Keratinocyte (primary cell): ENCODE data around the gene TTC32. TPM values are rescaled to one million over a fixed set of nuclear protein-coding genes. Genes with fewer than 3 reads are reported as not detected.
A peak's percentile ranks its signal among the peaks of the same experiment; 100 is the strongest.

ENCODE experiments used
- DNase-seq: peaks from one replicate; pipeline ENCODE4 v3.0.0-alpha.2; 2011; ENCODE audit warnings: low read depth, missing footprints, low spot score
- FAIRE-seq: peaks from 2 replicates; lab custom pipeline; 2011; peaks lifted over from hg19 to GRCh38; lab: Jason Lieb, UNC
- H2AFZ ChIP-seq: 2 replicates; pipeline ENCODE4 v1.6.0; 2012; ENCODE audit warnings: low read length, control low read depth, inconsistent platforms; ENCODE audit not compliant: control insufficient read depth
- H3K27ac ChIP-seq: 2 replicates; pipeline ENCODE4 v1.5.1; 2011; ENCODE audit warnings: low read length; ENCODE audit not compliant: control insufficient read depth, insufficient read depth
- H3K27me3 ChIP-seq: 3 replicates; pipeline ENCODE4 v1.6.0; 2011; ENCODE audit warnings: low read length; ENCODE audit not compliant: control insufficient read depth, insufficient read depth; ENCODE audit errors: extremely low read depth
- H3K36me3 ChIP-seq, 2 experiments: 2 replicates in 1 of 2; 3 replicates in 1 of 2; pipeline ENCODE4 v1.5.1; 2011; ENCODE audit warnings: low read length in 2 of 2, mild to moderate bottlenecking in 1 of 2; ENCODE audit not compliant: control insufficient read depth in 2 of 2, insufficient read depth in 2 of 2; ENCODE audit errors: extremely low read depth in 1 of 2
- H3K4me1 ChIP-seq: 3 replicates; pipeline ENCODE4 v1.5.1; 2011; ENCODE audit warnings: low read length; ENCODE audit not compliant: control insufficient read depth, insufficient read depth; ENCODE audit errors: extremely low read depth
- H3K4me2 ChIP-seq: 3 replicates; pipeline ENCODE4 v1.6.0; 2011; ENCODE audit warnings: low read depth, low read length; ENCODE audit not compliant: control insufficient read depth, insufficient read depth; ENCODE audit errors: extremely low read depth
- H3K4me3 ChIP-seq, 3 experiments: fragments of 200-600 bp in 1 of 3; sonication (generic) in 1 of 3; 2 replicates in 2 of 3; 3 replicates in 1 of 3; pipeline ENCODE4 v1.5.1; 2011 to 2016; ENCODE audit warnings: low read length in 3 of 3, mild to moderate bottlenecking in 3 of 3, control low read depth in 2 of 3, inconsistent platforms in 1 of 3, low read depth in 1 of 3, mixed read lengths in 1 of 3, mixed run types in 1 of 3, moderate library complexity in 1 of 3; ENCODE audit not compliant: control insufficient read depth in 2 of 3, insufficient read depth in 2 of 3; ENCODE audit errors: extremely low read depth in 1 of 3
- H3K79me2 ChIP-seq: 2 replicates; pipeline ENCODE4 v1.6.0; 2012; ENCODE audit warnings: low read length; ENCODE audit not compliant: control insufficient read depth, insufficient read depth
- H3K9ac ChIP-seq: 3 replicates; pipeline ENCODE4 v1.6.0; 2011; ENCODE audit warnings: low read length; ENCODE audit not compliant: control insufficient read depth, insufficient read depth; ENCODE audit errors: extremely low read depth
- H3K9me1 ChIP-seq: 3 replicates; pipeline ENCODE4 v1.6.0; 2011; ENCODE audit warnings: low read length; ENCODE audit not compliant: control insufficient read depth, insufficient read depth; ENCODE audit errors: extremely low read depth
- H3K9me3 ChIP-seq: 2 replicates; pipeline ENCODE4 v1.5.1; 2012; ENCODE audit warnings: low read depth, low read length; ENCODE audit not compliant: control insufficient read depth
- H4K20me1 ChIP-seq: 3 replicates; pipeline ENCODE4 v1.6.0; 2011; ENCODE audit warnings: low read length; ENCODE audit not compliant: control insufficient read depth, insufficient read depth; ENCODE audit errors: extremely low read depth
- CTCF ChIP-seq, 3 experiments: IDR thresholded peaks in 1 of 3; conservative IDR thresholded peaks in 1 of 3; optimal IDR thresholded peaks in 1 of 3; 2 replicates in 2 of 3; 3 replicates in 1 of 3; pipeline versions ENCODE3 to v1.5.1; 2011; ENCODE audit warnings: low read length in 3 of 3, mild to moderate bottlenecking in 3 of 3, moderate library complexity in 2 of 3, control low read depth in 1 of 3, inconsistent platforms in 1 of 3; ENCODE audit not compliant: insufficient read depth in 2 of 3; ENCODE audit errors: extremely low read depth in 1 of 3
- EZH2 ChIP-seq: IDR thresholded peaks from one replicate; pipeline ENCODE4 v1.6.1; 2012; ENCODE audit warnings: inconsistent platforms, mild to moderate bottlenecking, low read length, moderate library complexity
- dilution Hi-C: fragments of 300-500 bp; cut with MboI; formaldehyde crosslinking; loops from one replicate; pipeline ENCODE4 v1.7.0; 2020; ENCODE audit warnings: low sequenced_read_pairs; ENCODE audit not compliant: extremely low pct_ligation_motif_present
- polyA plus RNA-seq, 5 experiments: library from polyadenylated mRNA; depleted of rRNA in 3 of 5; stranded (reverse) in 3 of 5; stranded (forward) in 1 of 5; unstranded in 1 of 5; fragments of >200 nt; gene quantifications; 1 replicate in 1 of 5; 2 replicates in 3 of 5; 3 replicates in 1 of 5; pipeline versions ENCODE4 v1.2.1 to v1.2.3, GENCODE V29; 2011 to 2012; ENCODE audit warnings: missing spikeins in 2 of 5, low read depth in 1 of 5, low replicate concordance in 1 of 5

Gene TTC32
- polyA plus RNA-seq, 1 donor (not counting 4 experiments of a cell fraction or from before 2014, with no cell fraction given): 7.6 TPM

GRCh38 chr2:19933351-19933981 lies 31.7 kb upstream of the TTC32 start:
- Histone ChIP-seq H3K4me1 (peaks cover 13% of the 10 kb centered on the region), H4K20me1 (no peaks in the 10 kb centered on the region), H3K27me3 (no peaks in the 10 kb centered on the region), H3K9me3 (no peaks in the 10 kb centered on the region), H3K9me1 (no peaks in the 10 kb centered on the region), H3K27ac (peak overlapping the region; percentile 65), H3K4me3 (peak overlapping the region in 2 of 3 experiments; percentile 22 to 34), H3K36me3 (peaks cover 4 to 8% of the 10 kb centered on the region in 2 experiments), H3K79me2 (no peaks in the 10 kb centered on the region), H2AFZ (peak overlapping the region; percentile 44), H3K9ac (peak overlapping the region; percentile 2), H3K4me2 (peak overlapping the region; percentile 60)
- dilution Hi-C loops: no loop called here
- peak; percentile 13 for DNase-seq
- peak; percentile 95 for FAIRE-seq
- TF ChIP-seq CTCF (optimal IDR thresholded peaks at IDR 0.05 in 1 of 3, IDR thresholded peaks at IDR 0.05 in 1 of 3, conservative IDR thresholded peaks at IDR 0.05 in 1 of 3; ENCODE audit: extremely low read depth in 1 of 3, insufficient read depth in 2 of 3, low read length in 3 of 3): no peak
- no peak for TF ChIP-seq EZH2

GRCh38 chr2:19932928-19933327 lies 31.1 kb upstream of the TTC32 start:
- Histone ChIP-seq H4K20me1 (no peaks in the 10 kb centered on the region), H3K4me2 (peak overlapping the region; percentile 60), H3K79me2 (no peaks in the 10 kb centered on the region), H3K27me3 (no peaks in the 10 kb centered on the region), H2AFZ (peak overlapping the region; percentile 44), H3K9ac (no peak overlapping the region), H3K9me3 (no peaks in the 10 kb centered on the region), H3K4me3 (peak overlapping the region in 2 of 3 experiments; percentile 22 to 34), H3K27ac (peak overlapping the region; percentile 65), H3K9me1 (no peaks in the 10 kb centered on the region), H3K36me3 (peaks cover 4 to 8% of the 10 kb centered on the region in 2 experiments), H3K4me1 (peaks cover 13% of the 10 kb centered on the region)
- TF ChIP-seq EZH2: no peak
- TF ChIP-seq CTCF (optimal IDR thresholded peaks at IDR 0.05 in 1 of 3, IDR thresholded peaks at IDR 0.05 in 1 of 3, conservative IDR thresholded peaks at IDR 0.05 in 1 of 3; ENCODE audit: extremely low read depth in 1 of 3, insufficient read depth in 2 of 3, low read length in 3 of 3): no peak
- FAIRE-seq (no peak), DNase-seq (no peak)
- dilution Hi-C loops: no loop called here
